Glomerular visceral epithelial cell (primary cell): ENCODE measurements around the gene FADS1.
A peak's percentile ranks its signal among the peaks of the same experiment; 100 is the strongest.

Source experiments
- DNase-seq: peaks from one replicate; pipeline ENCODE4 v3.0.0-alpha.2; 2016; ENCODE audit errors: extremely low spot score

FADS1 gene

DNA sequence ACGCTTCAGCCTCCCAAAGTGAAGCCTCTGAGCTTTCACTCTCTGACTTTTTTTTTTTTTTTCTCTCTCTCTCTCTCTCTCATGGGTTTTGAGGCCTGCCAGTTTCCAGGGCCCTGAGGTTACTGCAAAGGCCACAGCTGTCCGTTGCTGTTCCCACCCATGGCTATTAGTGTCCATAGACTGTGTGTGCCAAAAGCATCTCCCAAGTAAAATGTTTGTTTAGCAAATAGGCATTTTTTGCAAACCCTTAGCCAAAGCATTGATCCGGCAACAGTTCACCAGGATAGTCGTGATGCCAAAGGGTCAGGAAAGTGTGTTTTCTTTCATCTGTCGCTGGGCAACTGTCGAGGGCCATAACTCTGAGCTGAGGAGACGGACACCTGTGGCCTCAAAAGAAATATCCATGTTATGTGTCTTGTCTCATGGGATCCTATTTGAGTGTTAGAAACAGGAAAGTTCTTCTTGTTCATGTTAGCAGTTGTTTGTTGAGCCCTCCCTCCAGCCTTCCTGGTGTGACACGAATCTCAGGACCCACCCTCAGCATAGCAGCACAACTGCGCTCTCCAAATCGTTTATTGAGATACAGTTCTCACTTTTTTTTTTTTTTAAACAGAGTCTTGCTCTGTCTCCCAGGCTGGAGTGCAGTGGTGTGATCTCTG, 29.7 kb upstream of the FADS1 start:
- DNase-seq = no peak

DNA sequence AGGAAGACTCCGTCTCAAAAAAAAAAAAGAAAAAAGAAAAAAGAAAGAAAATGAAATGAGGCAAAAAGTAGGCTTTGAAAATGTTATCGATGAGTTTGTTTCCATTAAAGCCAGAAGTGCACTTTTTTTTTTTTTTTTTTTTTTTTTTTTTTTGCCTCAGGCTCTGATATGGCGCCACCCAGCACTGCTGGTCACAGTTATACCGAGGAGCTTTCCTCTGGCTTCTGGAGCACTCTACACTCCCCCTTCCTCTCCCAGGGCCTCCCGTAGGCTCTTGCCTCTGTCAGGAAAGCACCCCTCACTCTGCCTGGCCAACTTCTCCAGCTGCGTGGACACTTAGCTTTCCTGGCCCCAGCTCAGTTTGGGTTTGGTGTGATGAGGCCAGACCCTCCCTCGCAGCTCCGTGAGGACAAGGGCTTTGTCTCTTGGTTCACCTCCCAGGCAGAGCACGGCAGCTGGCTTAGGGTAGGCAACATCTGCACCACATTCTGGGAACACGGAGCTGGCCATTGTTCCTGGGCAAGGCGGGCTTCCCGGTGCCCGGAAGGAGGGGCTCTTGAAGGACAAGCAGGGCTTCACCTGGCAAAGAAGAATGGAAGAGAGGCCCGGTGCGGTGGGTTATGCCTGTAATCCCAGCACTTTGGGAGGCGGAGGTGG, 28.2 kb upstream of the FADS1 start:
- no peak for DNase-seq

DNA sequence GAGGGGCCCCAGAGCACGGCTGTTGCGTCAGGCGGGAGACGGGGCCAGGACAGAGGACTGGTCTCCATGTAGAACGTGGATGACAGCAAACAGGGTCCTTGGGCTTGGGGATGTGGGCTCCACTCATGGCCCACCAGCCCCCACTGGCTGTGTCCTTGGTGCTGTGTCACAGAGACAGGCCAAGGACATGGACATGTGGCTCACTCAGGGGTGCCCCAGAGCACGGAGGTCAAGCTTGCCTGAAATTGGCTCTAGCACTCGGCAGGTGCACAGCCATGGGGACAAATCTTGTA, 25.7 kb upstream of the FADS1 start:
- DNase-seq = no peak

DNA sequence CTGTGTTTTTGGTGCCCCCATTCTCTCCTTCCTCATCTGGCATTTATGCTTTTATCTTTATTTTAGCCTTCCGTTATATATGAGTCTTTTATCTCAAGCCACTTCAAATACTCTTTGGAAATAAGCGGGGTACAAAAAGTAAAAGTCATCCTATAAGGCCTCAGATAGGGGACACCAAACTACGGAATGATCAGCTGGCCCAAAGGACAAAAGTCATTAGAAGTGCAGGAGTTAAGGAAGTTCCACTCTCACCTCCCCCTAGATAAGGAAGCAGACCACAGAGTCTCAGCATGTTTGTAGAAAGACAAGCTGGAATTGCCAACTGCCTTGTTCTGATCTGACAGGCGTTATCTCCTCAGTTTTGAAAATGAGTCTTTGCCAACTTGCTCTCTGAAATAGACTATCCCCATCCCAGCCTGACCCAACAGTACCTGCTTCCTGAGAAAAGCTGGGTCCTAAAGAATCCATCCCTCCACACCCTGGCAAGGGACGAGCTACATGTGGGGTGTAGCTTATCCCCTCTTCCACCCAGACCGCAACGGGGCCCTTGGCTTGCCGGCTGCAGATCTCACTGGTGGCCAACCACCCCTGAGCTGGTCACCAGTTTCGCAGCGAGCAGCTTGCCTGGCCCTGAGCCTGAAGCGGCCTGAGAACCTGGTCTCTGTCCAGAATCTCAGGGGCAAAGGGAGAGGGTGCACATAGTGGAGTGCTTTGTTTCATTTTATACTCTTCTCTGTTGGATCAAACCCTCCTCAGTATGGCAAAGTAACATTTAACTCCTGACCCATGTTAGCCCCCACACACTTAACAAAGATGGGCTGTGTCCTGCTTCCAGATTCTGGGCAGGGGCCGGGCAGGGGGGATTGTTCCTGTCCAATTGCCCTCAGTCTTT, 25.1 kb upstream of the FADS1 start:
- DNase-seq = no peak

DNA sequence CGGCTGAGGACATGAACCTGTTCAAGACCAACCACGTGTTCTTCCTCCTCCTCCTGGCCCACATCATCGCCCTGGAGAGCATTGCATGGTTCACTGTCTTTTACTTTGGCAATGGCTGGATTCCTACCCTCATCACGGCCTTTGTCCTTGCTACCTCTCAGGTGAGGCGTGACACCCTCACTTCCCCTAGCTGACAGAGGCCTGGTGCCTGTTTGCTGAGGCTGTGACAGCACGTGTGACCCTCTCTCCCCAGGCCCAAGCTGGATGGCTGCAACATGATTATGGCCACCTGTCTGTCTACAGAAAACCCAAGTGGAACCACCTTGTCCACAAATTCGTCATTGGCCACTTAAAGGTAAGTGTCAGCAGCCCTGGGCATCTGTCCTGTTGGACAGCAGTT, 23.6 kb upstream of the FADS1 start:
- no peak for DNase-seq

DNA sequence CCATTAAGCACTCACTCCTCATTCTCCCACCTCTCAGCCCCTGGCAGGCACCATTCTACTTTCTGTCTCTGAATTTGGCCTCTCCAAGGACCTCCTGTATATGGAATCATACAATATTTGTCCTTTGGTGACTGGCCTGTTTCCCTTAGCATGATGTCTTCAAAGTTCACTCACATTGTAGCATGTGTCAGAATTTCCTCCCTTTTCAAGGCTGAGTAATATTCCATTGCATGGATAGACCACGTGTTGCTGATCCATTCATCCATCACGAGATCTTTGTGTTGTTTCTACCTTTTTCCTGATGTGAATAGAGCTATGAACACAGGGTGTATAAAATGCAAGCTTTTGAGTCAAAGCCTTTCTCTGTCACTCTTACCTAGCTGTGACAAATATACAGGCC, 22.9 kb upstream of the FADS1 start:
- no peak for DNase-seq

DNA sequence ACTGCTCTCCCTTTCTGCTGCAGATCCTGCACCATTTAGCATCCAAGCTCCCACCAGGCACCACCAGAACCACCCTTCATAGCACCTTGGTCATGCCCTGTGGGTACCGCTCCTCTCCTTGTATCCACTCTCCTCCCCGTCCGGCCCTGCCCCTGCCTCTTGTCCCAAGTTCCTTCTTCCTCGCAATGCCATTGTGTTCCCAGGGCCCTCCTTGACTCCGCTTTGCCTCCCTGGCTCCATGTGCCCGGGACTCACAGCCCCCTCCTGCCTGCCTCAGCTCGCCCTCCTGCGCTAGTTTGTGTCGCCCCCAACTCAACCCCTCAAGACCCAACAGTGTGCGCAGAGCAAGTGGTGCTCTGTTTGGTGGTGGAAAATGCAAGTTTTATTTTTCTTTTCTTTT, 22.1 kb upstream of the FADS1 start:
- DNase-seq = no peak

DNA sequence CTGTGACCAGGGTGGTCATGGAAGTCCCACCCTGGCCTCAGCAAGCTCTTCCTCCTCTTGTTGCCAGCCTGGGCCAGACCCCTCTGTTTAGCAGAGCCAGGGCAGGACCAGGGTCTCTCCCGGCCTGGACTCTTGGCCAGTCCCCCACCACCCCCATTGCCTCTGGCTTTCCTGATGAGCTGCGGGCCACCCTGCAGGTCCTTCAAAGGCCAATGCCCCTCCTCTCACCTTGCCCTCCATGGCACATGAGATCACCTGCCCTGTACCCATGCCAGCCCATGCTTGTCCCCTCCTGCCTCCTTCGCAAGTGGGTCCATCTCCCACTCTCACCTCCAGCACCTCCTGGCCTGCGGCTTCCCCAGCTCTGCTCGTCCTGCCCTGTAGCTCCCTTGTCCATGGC, 21.7 kb upstream of the FADS1 start:
- DNase-seq = no peak

DNA sequence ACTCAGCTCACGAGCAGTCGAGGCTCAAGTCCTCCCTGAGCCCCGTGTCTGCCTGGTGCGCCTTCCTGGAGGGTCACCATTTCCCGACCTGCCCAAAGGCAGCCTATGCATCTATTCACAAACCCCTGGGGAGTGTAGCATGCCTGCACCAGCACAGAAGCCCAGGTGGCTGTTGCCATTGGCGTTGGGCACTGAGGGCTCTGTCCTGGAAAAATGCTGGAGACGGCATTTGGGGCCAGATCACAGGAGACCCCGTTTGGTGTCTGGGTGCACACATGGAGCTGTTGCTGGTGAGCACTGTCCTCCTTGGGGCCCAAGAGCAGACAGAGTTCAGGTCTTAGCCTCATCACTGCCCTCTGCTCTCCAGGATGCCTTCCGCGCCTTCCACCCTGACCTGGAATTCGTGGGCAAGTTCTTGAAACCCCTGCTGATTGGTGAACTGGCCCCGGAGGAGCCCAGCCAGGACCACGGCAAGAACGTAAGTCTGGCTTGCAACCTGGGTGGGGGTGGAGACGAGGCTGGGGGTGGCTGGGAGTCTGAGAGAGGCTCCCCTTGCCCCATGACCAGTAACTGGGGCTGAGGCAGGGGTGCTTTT, 20.7 kb upstream of the FADS1 start:
- DNase-seq = no peak

DNA sequence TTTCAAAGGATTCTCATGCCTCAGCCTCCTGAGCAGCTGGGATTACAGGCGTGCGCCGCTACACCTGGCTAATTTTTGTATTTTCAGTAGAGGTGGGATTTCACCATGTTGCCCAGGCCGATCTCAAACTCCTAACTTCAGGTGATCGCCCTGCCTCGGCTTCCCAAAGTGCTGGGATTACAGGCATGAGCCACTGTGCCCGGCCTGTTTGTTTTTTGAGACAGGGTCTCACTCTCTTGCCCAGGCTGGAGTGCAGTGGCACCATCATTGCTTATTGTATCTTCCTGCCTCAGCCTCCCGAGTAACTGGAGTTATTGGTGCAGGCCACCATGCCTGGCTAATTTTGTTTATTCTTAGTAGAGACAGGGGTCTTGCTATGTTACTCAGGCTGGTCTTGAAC, 19.4 kb upstream of the FADS1 start:
- DNase-seq = no peak

DNA sequence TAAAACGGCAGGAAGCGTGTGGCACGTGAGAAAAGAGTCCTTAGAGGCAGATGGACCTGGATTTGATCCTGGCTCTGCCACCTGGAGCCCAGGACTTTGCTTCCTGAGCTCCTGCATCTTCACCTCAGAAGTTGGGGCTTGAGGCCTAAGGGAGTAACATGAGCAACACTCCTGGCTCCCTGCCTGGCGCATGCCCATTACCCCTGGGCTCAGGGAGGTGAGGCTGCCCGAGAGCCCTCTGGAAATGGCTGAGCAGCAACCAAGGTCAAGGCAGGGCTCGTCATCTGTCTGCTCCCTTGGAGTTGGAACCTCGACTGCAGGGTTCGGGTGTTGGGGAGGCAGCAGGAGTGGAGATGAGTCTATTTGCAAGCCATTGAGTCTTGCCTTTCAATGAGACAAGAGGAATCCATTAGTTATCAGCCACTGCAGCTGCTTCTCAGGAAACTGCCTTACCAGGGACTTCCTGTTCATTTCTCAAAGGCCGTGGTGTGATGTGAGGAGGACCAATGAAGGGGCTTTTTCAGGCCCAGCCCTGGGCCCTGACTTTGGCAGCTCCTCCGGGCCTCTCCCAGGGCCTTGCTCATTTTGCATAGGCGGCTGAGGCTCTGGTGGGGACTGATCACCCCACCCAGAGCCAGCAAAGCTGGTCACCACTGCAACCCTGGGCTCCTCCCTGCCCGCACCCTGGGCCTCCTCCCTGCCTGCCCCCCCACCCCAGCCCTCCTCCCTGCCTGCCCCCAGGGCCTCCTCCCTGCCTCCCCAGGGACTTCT, 17.7 kb upstream of the FADS1 start:
- peak; percentile 20 for DNase-seq

DNA sequence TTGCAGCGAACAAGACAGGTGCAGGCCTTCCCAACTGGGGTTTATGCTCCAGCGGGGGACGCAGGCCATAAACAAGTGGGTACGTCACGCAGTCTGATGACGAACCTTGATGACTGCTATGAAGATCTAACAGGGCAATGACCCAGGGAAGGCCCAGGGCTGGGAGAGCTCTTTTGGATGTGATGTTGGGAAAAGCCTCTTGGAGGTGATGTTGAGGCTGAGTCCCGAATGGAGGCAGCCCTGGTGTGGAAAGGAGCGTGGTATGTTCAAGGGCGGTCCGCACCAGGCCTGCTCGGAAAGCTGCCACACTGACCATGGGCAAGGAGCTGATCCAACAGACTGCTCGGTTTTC, 17.1 kb upstream of the FADS1 start:
- no peak for DNase-seq

DNA sequence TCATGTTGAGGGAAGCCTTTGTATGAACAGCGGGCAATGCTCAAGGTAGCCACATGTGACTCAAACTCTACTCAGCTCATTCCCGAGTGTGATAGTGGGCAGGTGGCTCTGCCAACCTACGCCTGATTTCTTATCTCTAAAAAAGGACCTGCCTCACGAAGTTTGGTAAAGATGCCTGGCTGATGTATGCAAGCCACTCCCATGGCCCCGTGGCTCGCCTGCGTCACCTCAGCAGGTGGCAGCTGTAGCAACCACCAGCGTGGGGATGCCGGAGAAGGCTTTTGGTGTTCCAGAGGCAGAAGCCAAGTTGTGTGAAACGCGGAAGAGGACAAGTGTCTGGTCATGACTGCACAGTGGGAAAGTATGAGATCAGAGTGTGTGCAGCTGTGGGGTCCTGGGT, 16.7 kb upstream of the FADS1 start:
- no peak for DNase-seq

DNA sequence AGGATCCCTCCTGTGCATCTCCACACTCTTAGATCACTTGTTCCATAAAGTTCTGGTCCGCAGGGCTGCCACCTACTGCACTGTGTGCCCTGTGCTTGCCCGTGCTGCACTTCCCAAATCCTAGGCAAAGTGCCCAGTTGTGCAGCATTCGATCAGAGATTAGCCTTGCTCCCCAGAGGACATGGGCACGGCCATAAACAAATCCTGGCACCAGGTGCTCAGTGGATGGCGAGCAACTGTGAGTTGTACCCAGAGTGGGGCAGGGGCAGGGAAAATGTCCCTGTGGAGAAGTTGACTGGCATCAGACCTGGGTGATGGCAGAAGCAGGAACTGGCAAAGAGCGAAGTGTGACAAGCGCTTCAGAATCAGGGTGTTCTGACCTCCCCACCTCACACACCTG, 16.0 kb upstream of the FADS1 start:
- DNase-seq = no peak

DNA sequence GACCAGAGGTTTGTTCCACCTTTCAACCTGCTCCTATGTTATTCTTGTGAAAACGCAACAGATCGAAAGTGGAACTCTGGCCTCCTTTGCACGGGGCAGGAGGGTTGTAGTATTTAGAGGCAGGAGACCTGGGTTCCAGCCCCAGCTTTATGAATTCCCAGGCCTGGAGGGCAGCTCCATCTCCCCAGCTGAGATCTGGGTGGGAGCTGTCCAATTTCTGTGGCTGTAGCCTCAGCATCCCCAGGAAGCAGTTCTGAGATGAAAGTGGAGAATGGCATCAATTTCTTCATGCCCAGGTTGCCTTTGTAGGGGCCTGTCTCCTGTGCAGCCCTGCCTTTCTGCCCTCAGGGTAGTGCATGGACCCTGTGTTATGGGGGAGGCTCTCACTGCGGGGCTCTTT, 15.4 kb upstream of the FADS1 start:
- no peak for DNase-seq

DNA sequence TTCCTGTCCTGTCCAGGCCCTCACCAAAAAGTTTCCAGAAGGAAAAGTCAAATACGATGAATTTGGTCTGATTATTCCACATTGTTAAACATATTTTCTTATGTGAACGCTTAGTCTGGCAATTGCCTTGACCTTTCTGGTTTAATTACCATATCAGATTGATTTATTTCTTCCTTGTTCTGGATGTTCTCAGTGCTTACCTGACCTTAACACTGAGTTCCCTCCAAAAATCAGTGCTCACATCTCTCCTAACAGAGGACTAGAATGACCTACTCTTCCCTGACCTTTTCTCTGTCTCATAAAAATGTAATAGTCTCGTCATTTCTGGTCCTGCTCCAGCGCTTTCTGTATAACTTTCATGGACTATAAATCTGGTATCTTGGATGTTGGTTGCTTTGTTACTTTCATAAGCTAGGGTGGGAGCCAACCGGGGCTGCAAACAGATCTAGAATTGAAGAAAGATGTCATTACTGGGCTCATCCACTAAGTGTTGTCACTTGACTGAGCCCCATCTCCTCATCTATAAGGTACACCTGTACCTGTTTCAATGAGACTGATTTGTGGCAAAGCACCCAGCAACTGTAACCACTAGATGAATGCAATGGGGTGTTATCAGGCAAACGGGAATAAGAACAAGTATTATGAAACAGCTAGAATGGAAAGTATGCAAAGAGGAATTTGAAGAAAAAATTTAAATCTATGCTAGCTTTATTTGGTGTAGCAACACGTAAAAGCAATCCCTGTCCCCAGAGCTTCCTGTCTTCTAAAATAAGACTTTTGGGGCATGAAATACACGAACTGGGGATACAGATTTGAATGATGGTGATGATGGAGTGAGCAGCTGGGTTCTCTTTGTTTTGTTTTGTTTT, 13.7 kb upstream of the FADS1 start:
- no peak for DNase-seq

DNA sequence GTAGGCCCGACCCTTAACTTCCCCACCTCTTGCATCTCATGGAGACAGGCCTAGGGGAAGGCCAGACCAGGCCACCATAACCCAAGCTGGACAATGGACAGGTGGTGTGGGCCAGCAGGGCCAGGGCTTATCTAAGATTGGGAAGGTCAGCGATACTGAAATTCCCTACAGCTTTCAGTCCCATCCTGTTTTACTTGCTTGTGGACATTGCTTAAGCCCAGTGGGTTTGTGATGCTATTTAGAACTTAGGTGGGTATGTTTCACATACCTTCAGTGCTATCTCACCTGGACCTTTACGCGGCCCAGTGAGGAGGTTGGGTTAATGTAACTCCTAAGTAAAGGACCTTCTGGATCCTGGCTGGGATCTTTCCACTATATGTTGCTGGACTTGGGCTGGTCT, 13.0 kb upstream of the FADS1 start:
- DNase-seq = no peak

DNA sequence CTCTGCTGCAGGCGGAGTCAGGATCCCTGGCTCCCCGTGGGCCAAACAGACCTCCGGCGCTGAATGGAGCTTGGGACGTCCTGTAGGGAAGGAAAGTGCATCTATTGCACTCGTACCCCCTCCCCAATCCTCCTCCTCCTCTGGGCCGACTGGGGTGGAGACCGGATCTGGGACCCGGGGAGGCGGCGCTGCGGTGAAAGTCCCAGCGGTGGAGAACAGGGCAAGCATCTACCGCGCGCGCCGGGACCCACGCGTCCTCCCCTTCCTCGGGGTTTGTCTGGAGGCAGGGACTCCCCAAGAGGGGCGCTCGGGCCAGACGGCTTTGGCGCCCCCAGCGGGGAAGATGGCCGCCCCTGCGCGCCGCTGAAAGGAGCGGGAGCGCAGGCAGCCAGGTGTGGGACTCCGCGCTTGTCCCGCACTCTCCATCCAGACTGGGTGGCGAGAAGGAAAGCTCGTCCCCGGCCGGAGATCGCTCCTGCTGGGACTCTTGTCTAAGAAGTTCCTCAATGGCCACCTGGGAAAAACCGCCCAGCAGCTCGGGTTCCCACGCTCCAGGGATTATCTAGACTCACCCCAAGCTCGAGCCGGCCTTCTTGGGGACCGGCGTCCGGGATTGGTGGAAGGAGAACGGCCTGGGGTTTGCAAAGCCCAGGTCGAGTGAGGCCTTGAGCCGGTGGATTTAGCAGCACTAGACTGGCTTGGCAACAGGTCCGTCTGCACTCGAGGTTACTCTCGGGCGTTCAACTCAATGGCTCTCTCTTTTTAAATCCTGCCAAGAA, 12.0 kb upstream of the FADS1 start:
- DNase-seq = peak; percentile 32

DNA sequence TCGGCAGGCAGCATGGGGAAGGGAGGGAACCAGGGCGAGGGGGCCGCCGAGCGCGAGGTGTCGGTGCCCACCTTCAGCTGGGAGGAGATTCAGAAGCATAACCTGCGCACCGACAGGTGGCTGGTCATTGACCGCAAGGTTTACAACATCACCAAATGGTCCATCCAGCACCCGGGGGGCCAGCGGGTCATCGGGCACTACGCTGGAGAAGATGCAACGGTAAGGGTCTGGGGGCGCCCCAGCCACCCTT, 11.5 kb upstream of the FADS1 start:
- DNase-seq = no peak

DNA sequence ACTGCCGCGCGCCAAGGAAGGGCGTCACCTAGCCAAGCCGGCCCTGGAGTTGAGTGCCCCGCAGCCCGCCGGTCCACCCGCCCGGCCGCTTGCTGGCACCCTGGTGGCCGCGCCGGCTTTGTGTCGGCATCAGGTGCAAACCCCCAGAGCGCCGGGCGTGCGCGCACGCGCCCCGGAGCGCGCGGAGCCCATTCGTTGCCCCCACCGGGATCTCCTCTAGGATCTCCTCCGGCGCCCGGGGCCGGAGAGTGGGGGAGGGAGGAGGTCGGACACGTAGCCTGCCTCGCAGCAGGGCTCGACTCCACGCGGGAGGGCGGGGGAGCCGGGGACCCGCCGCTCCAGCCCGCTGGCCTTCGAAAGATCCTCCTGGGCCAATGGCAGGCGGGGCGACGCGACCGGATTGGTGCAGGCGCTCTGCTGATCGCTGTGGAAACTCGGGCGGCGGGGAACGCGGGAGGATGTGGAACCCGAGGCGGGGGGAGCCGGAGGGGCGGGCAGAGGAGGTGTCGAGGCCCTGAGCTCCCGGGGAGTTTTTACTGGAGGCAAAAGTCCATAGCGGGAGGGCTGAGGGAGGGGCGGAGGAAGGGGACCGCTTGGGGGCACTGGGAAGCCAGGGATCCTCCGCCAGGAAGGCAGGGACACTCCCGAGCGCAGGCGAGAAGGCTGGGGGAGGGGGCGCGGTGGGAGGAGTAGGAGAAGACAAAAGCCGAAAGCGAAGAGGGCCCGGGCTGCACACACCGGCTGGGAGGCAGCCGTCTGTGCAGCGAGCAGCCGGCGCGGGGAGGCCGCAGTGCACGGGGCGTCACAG, 11.0 kb upstream of the FADS1 start, which contains the start of gene FADS2:
FADS2 (plus strand) TSS at position 730 of the 808 bp plus-strand sequence. CDS start 91 bp downstream, outside the sequence.
- peak; percentile 97 for DNase-seq
